A549 (cell line): ENCODE measurements around the gene NT5C.

Experiments
- BCL3 ChIP-seq: fragments of >200 bp; sonication (Bioruptor Twin); formaldehyde crosslinking; IDR thresholded peaks from 3 replicates; pipeline ENCODE4 v1.6.1; 2016
- BHLHE40 ChIP-seq: IDR thresholded peaks from 2 replicates; pipeline ENCODE4 v1.6.1; 2012; ENCODE audit warnings: low read depth, low read length, inconsistent platforms
- CBX2 ChIP-seq: fragments of 200-600 bp; sonication (generic); IDR thresholded peaks from 2 replicates; pipeline ENCODE4 v1.6.1; 2016; ENCODE audit warnings: low read depth, mild to moderate bottlenecking, borderline replicate concordance
- CEBPB ChIP-seq, 2 experiments: fragments of >200 bp in 1 of 2; sonication (Bioruptor Twin) in 1 of 2; formaldehyde crosslinking in 1 of 2; IDR thresholded peaks; 2 replicates each; pipeline ENCODE4 v1.6.1; 2012 to 2016
- EP300 ChIP-seq, 2 experiments: fragments of >200 bp; sonication (Bioruptor Twin); formaldehyde crosslinking; IDR thresholded peaks; 2 replicates in 1 of 2; 3 replicates in 1 of 2; pipeline ENCODE4 v1.6.1; 2016 to 2017
- HDAC2 ChIP-seq: fragments of 200-600 bp; sonication (generic); IDR thresholded peaks from 2 replicates; pipeline ENCODE4 v1.6.1; 2016
- JUN ChIP-seq, 2 experiments: fragments of >200 bp; sonication (Bioruptor Twin); formaldehyde crosslinking; IDR thresholded peaks; 2 replicates in 1 of 2; 3 replicates in 1 of 2; pipeline ENCODE4 v1.6.1; 2016 to 2017
- MAZ ChIP-seq: fragments of 150-350 bp; IDR thresholded peaks from 2 replicates; pipeline ENCODE4 v1.6.1; 2014; ENCODE audit warnings: antibody characterized with exemption, low read depth, low read length, borderline replicate concordance
- MYC ChIP-seq: IDR thresholded peaks from 2 replicates; pipeline ENCODE4 v1.6.1; 2012; ENCODE audit warnings: mild to moderate bottlenecking, inconsistent platforms, low read length, improper control_type of control experiment, borderline replicate concordance
- NR3C1 ChIP-seq: fragments of >200 bp; sonication (Bioruptor Twin); formaldehyde crosslinking; IDR thresholded peaks from 3 replicates; pipeline ENCODE4 v1.6.1; 2017
- PHF8 ChIP-seq: fragments of 200-600 bp; sonication (generic); IDR thresholded peaks from 2 replicates; pipeline ENCODE4 v1.6.1; 2016; ENCODE audit warnings: low read depth, mild to moderate bottlenecking, antibody characterized with exemption, moderate library complexity, borderline replicate concordance
- POLR2A ChIP-seq: IDR thresholded peaks from 2 replicates; pipeline ENCODE4 v1.6.1; 2012; ENCODE audit warnings: mild to moderate bottlenecking, low read length
- ZFP36 ChIP-seq: fragments of 450-650 bp; IDR thresholded peaks from 2 replicates; pipeline ENCODE4 v1.6.1; 2014; ENCODE audit warnings: borderline replicate concordance; ENCODE audit not compliant: partially characterized antibody
- TF ChIP-seq, protein P1 (sequence below): fragments of >200 bp; sonication (Bioruptor Twin); formaldehyde crosslinking; IDR thresholded peaks from 3 replicates; pipeline ENCODE4 v1.5.1; 2016

DNA sequence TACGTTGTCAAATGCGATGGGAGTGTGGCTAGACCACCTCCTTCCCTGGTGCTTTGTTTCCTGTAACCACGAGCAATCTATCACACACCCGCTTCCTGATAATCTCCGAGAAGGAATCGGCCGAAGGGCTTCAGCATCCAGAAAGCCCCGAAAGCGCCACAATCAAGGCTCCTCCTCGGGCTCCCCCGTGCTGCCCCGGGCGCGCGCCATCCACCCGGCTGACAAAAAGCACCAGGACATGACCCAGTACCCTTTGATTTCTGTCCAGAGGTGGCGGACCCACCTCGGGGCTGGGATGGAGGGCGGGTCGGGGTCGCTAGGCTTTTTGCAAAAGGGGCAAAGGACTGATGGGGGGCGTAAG, 22.5 kb downstream of the NT5C start:
- TF ChIP-seq, protein P1, sequence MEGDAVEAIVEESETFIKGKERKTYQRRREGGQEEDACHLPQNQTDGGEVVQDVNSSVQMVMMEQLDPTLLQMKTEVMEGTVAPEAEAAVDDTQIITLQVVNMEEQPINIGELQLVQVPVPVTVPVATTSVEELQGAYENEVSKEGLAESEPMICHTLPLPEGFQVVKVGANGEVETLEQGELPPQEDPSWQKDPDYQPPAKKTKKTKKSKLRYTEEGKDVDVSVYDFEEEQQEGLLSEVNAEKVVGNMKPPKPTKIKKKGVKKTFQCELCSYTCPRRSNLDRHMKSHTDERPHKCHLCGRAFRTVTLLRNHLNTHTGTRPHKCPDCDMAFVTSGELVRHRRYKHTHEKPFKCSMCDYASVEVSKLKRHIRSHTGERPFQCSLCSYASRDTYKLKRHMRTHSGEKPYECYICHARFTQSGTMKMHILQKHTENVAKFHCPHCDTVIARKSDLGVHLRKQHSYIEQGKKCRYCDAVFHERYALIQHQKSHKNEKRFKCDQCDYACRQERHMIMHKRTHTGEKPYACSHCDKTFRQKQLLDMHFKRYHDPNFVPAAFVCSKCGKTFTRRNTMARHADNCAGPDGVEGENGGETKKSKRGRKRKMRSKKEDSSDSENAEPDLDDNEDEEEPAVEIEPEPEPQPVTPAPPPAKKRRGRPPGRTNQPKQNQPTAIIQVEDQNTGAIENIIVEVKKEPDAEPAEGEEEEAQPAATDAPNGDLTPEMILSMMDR: no peak
- no peak for TF ChIP-seq BCL3
- TF ChIP-seq CBX2: no peak
- TF ChIP-seq HDAC2: no peak
- TF ChIP-seq POLR2A: peak; percentile 30
- no peak for TF ChIP-seq BHLHE40
- TF ChIP-seq NR3C1: no peak
- no peak for TF ChIP-seq JUN (IDR thresholded peaks at IDR 0.05)
- no peak for TF ChIP-seq CEBPB (IDR thresholded peaks at IDR 0.05)
- TF ChIP-seq PHF8: no peak
- TF ChIP-seq MAZ: no peak
- no peak for TF ChIP-seq MYC
- no peak for TF ChIP-seq EP300 (IDR thresholded peaks at IDR 0.05)
- no peak for TF ChIP-seq ZFP36
